CD14-positive monocyte (primary cell): ENCODE data around the gene RPL3. TPM values are rescaled to one million over a fixed set of nuclear protein-coding genes. Genes with fewer than 3 reads are reported as not detected.

Experiments used
- DNase-seq, 3 donors: peaks; one replicate each; pipeline ENCODE4 v3.0.0-alpha.2; 2011 to 2022
- H2AFZ ChIP-seq: 2 replicates; pipeline ENCODE4 v1.6.0; 2012; ENCODE audit warnings: mild to moderate bottlenecking, low read depth, low read length, inconsistent platforms; ENCODE audit not compliant: insufficient read depth, poor library complexity, severe bottlenecking
- H3K27ac ChIP-seq, 2 donors: 1 replicate in 1 of 2; 2 replicates in 1 of 2; pipeline ENCODE4 v1.5.1; 2012 to 2013; ENCODE audit warnings: low read length in 2 of 2, control low read depth in 1 of 2, inconsistent platforms in 1 of 2, low read depth in 1 of 2, mild to moderate bottlenecking in 1 of 2
- H3K27me3 ChIP-seq, 2 donors: one replicate each; pipeline versions ENCODE4 v1.6.0 to v1.6.1; 2011 to 2013; ENCODE audit warnings: low read length in 2 of 2; ENCODE audit not compliant: control insufficient read depth in 2 of 2, insufficient read depth in 2 of 2
- H3K36me3 ChIP-seq, 2 donors: replicated peaks in 1 of 2; 1 replicate in 1 of 2; 2 replicates in 1 of 2; pipeline versions ENCODE4 v1.5.1 to v1.6.1; 2012 to 2013; ENCODE audit warnings: low read length in 2 of 2, control low read depth in 1 of 2, inconsistent platforms in 1 of 2, mild to moderate bottlenecking in 1 of 2; ENCODE audit not compliant: insufficient read depth in 2 of 2, control insufficient read depth in 1 of 2
- H3K4me1 ChIP-seq, 2 donors: 1 replicate in 1 of 2; 2 replicates in 1 of 2; pipeline versions ENCODE4 v1.5.1 to v1.6.1; 2012 to 2013; ENCODE audit warnings: low read length in 2 of 2, control low read depth in 1 of 2, inconsistent platforms in 1 of 2, mild to moderate bottlenecking in 1 of 2, moderate library complexity in 1 of 2; ENCODE audit not compliant: insufficient read depth in 2 of 2, control insufficient read depth in 1 of 2
- H3K4me2 ChIP-seq: replicated peaks from 2 replicates; pipeline ENCODE3; 2012; ENCODE audit warnings: low read length, moderate library complexity, mild to moderate bottlenecking; ENCODE audit not compliant: poor library complexity, severe bottlenecking; ENCODE audit errors: extremely low read depth
- H3K4me3 ChIP-seq, 3 experiments: fragments of 200-600 bp in 1 of 3; sonication (generic) in 1 of 3; replicated peaks in 1 of 3; 1 replicate in 2 of 3; 2 replicates in 1 of 3; pipeline ENCODE4 v1.5.1; 2011 to 2013; ENCODE audit warnings: low read length in 3 of 3, mild to moderate bottlenecking in 3 of 3, control low read depth in 2 of 3, low read depth in 2 of 3, inconsistent platforms in 1 of 3, moderate library complexity in 1 of 3
- H3K79me2 ChIP-seq: 2 replicates; pipeline ENCODE4 v1.6.0; 2012; ENCODE audit warnings: mild to moderate bottlenecking, control low read depth, inconsistent platforms, low read length, moderate library complexity; ENCODE audit not compliant: insufficient read depth
- H3K9ac ChIP-seq: 2 replicates; pipeline ENCODE4 v1.6.0; 2017; ENCODE audit warnings: low read length, mild to moderate bottlenecking; ENCODE audit not compliant: insufficient read depth, poor library complexity, severe bottlenecking
- H3K9me3 ChIP-seq, 2 donors: replicated peaks in 1 of 2; 1 replicate in 1 of 2; 2 replicates in 1 of 2; pipeline versions ENCODE4 v1.5.1 to v1.6.1; 2012 to 2013; ENCODE audit warnings: low read length in 2 of 2, control low read depth in 1 of 2; ENCODE audit not compliant: control insufficient read depth in 1 of 2, insufficient read depth in 1 of 2
- H4K20me1 ChIP-seq: 2 replicates; pipeline ENCODE4 v1.6.0; 2012; ENCODE audit warnings: mild to moderate bottlenecking, low read length, control low read depth, moderate library complexity; ENCODE audit not compliant: insufficient read depth
- H3K27ac Mint-ChIP-seq, 7 donors: one replicate each; pipeline ENCODE4 v1.8.0; 2020; ENCODE audit warnings: mild to moderate bottlenecking in 7 of 7, mixed read lengths in 7 of 7, moderate library complexity in 6 of 7, inconsistent platforms in 2 of 7
- H3K27me3 Mint-ChIP-seq, 3 donors: one replicate each; pipeline ENCODE4 v1.8.0; 2021 to 2022; ENCODE audit warnings: low read depth in 3 of 3, mild to moderate bottlenecking in 3 of 3, mixed read lengths in 3 of 3, moderate library complexity in 3 of 3, inconsistent platforms in 1 of 3
- H3K36me3 Mint-ChIP-seq, 2 donors: one replicate each; pipeline ENCODE4 v1.8.0; 2020; ENCODE audit warnings: mixed read lengths in 2 of 2, inconsistent platforms in 1 of 2, mild to moderate bottlenecking in 1 of 2
- H3K4me1 Mint-ChIP-seq: one replicate; pipeline ENCODE4 v1.8.0; 2020; ENCODE audit warnings: mild to moderate bottlenecking, mixed read lengths
- H3K4me3 Mint-ChIP-seq, 2 donors: one replicate each; pipeline ENCODE4 v1.8.0; 2020; ENCODE audit warnings: mild to moderate bottlenecking in 2 of 2, mixed read lengths in 2 of 2, moderate library complexity in 1 of 2
- H3K9me3 Mint-ChIP-seq, 7 donors: one replicate each; pipeline ENCODE4 v1.8.0; 2020 to 2022; ENCODE audit warnings: mixed read lengths in 7 of 7, mild to moderate bottlenecking in 6 of 7, moderate library complexity in 6 of 7, inconsistent platforms in 2 of 7
- CTCF ChIP-seq: fragments of 200-600 bp; IDR thresholded peaks from one replicate; pipeline ENCODE4 v1.8.0; 2022; ENCODE audit warnings: antibody characterized with exemption, mild to moderate bottlenecking
- WGBS: methylation state at CpG from one replicate; pipeline ENCODE4 v1.1.5; 2013; ENCODE audit warnings: missing lambda C conversion rate; ENCODE audit not compliant: insufficient coverage; 5-methylcytosine and 5-hydroxymethylcytosine counted together
- intact Hi-C, 2 donors: fragments of 100-400 bp; cut with micrococcal nuclease; formaldehyde crosslinking; loops; one replicate each; pipeline versions ENCODE4 v1.15.0 to v1.15.1; 2023
- polyA plus RNA-seq, 3 donors: library from polyadenylated mRNA; depleted of rRNA in 1 of 3; unstranded in 2 of 3; stranded (reverse) in 1 of 3; fragments of 300-500 nt in 2 of 3; fragments of >200 nt in 1 of 3; fragmentation: Illumina TruSeq in 2 of 3; gene quantifications; 1 replicate in 2 of 3; 2 replicates in 1 of 3; pipeline ENCODE4 v1.2.3, GENCODE V29; 2012 to 2021

The RPL3 gene
- polyA plus RNA-seq, 3 donors: 604 to 2,104 (median 698) TPM

- Histone ChIP-seq H4K20me1 (no peaks in the 10 kb centered on the region), H3K79me2 (no peaks in the 10 kb centered on the region), H3K36me3 (no peaks in the 10 kb centered on the region), H3K9me3 (peaks cover 9 to 10% of the 10 kb centered on the region in 2 donors), H3K27ac (peak overlapping the region in 1 of 2 donors; percentile 72), H3K4me2 (no peak overlapping the region), H3K4me1 (peaks cover 52 to 60% of the 10 kb centered on the region in 2 donors), H3K4me3 (no peak overlapping the region), H3K9ac (peak overlapping the region; percentile 13), H2AFZ (no peak overlapping the region), H3K27me3 (peaks cover 3 to 31% of the 10 kb centered on the region in 2 donors)
- Mint-ChIP-seq H3K27ac (peak overlapping the region in 5 of 7 donors; percentile 4 to 93 (median 82)), H3K4me3 (peak overlapping the region in 1 of 2 donors; percentile 58), H3K36me3 (peaks cover 12 to 13% of the 10 kb centered on the region in 2 donors), H3K9me3 (peaks cover 11 to 23% (median 19%) of the 10 kb centered on the region in 7 donors), H3K4me1 (peaks cover 55% of the 10 kb centered on the region), H3K27me3 (peaks cover 25 to 45% (median 39%) of the 10 kb centered on the region in 3 donors)
- TF ChIP-seq CTCF: no peak
- no CpG with 5 or more reads among the region's 6 CpGs for WGBS
- DNase-seq: peak in 1 of 3 donors; percentile 33
- intact Hi-C loops: no loop called here
Measured at GRCh38 chr22:39281126-39281525, 38.3 kb downstream of the RPL3 start.

- Mint-ChIP-seq H3K4me3 (peak overlapping the region in 1 of 2 donors; percentile 75), H3K9me3 (peaks cover 11 to 23% (median 18%) of the 10 kb centered on the region in 7 donors), H3K4me1 (peaks cover 58% of the 10 kb centered on the region), H3K36me3 (peaks cover 8 to 13% of the 10 kb centered on the region in 2 donors), H3K27ac (peak overlapping the region in 1 of 7 donors; percentile 83), H3K27me3 (peaks cover 28 to 53% (median 42%) of the 10 kb centered on the region in 3 donors)
- H3K9ac ChIP-seq: no peak overlapping the region
- H4K20me1 ChIP-seq: no peaks in the 10 kb centered on the region
- peaks cover 49 to 62% of the 10 kb centered on the region in 2 donors for H3K4me1 ChIP-seq
- no peak for DNase-seq
- intact Hi-C loops: no loop called here
- no peak overlapping the region for H3K4me3 ChIP-seq
- H3K79me2 ChIP-seq: no peaks in the 10 kb centered on the region
- peaks cover 8 to 10% of the 10 kb centered on the region in 2 donors for H3K9me3 ChIP-seq
- no peak for TF ChIP-seq CTCF
- no peak overlapping the region for H2AFZ ChIP-seq
- H3K27me3 ChIP-seq: peaks cover 3 to 31% of the 10 kb centered on the region in 2 donors
- no peaks in the 10 kb centered on the region for H3K36me3 ChIP-seq
- no peak overlapping the region for H3K4me2 ChIP-seq
- no peak overlapping the region for H3K27ac ChIP-seq
- 86% methylated on average over 7 of the region's 7 CpGs for WGBS
Measured at GRCh38 chr22:39280250-39280649, 39.2 kb downstream of the RPL3 start.
